ENCODE measurements around the gene COIL.

The COIL gene

DNA sequence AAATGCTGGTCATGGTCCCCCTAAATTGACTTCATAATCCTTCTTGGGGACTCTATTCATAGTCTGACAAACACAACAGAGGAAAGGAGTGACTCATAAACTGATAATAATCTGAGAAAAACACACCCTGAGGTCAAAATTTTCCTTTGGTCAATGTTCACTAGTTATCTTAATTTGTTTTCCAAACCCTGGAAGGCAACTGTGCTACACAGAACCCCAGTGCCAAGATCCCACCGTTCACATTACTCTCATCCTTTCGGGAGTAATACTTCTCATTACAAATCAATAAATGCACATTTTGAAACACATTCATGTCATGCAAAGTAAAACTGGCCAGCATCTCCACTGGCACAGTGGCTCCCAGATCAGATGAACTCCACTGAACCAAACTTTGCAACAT, 23.2 kb downstream of the COIL start:
- in situ Hi-C loops (cut with MboI; ENCODE audit: low sequenced_read_pairs): no loop called here

DNA sequence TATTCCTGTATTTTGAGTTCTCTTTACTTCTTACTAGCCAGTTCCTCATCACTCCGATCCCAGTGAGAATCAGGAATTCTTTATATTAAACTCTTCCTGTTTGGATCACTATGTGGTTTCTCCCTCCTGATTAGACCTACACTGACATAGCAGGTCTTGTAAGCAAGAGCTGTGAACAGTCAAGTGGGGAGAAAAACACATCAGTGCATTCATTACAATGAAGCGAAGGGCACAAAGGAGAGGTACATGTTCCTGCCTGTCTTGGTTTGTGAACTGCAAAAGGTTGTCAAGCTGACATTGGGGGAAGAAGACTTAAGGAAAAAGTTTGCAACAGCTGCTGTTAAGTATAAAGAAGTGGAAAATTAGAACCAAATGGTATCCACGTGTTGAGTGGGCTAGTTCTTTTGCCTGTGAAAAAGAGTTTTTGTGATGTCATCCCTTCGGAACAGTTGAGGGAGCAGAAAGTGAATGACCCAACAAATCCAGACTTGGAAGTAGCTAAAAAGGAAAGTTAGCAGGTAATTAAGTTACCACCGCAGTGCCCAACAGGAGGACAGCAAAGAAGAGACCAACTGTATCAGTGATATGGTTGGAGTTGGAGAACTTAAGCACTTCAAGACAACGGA, 24.0 kb downstream of the COIL start:
- in situ Hi-C loops (cut with MboI; ENCODE audit: low sequenced_read_pairs): no loop called here

DNA sequence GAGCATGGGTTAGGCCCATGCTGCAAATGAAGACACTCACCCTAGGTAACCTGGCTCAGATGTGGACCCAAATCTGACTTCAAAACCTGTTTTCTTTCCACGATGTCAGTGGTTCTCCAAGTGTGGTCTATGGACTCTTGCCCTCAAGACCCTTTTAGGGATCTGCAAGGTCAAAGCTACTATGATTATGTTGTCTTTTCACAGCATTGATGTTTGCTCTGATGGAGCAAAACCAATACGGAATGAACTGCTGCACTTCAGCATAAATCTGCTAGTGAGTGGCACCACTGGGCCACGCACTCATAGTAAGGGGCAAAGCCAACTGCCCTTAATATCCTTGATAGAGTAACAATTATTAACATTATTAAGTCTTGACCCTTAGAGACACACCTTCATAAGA, 25.4 kb downstream of the COIL start:
- in situ Hi-C loops (cut with MboI; ENCODE audit: low sequenced_read_pairs): no loop called here

DNA sequence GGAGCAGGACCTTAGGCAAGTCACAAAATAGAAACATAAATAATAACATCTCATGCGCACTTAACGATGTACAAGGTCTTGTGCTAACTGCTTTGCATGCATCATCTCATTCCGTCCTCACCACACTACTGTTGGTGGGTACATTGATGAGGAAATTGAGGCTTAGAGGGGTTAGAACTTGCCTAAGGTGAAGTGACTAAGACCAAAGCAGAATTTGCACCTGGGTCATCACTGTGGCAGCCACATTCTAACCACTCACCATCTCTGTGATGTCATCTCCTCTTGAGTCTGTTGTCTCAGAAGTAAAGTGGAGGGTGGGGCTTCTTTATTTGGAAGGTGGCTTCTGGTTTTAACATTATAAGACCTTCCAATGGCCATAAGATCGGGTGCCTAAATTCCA, 26.6 kb downstream of the COIL start:
- in situ Hi-C loops (cut with MboI; ENCODE audit: low sequenced_read_pairs): no loop called here

DNA sequence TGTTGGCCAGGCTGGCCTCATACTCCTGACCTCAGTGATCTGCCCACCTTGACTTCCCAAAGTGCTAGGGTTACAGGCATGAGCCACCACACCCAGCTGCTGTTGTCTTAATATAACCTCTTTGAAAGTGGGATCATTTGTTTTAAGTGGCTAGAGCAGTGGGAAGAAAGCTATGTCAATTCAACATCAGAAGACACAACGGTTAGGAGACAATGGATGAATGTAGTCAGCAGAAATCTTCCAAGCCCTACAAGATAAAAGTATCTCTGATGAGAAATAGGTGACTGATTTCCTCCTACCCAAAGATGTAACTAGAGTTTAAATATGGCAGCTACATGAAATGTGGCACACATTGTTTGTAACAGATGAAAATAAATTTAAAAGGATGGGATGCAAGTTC, 27.0 kb downstream of the COIL start:
- in situ Hi-C loops (cut with MboI; ENCODE audit: low sequenced_read_pairs): no loop called here

DNA sequence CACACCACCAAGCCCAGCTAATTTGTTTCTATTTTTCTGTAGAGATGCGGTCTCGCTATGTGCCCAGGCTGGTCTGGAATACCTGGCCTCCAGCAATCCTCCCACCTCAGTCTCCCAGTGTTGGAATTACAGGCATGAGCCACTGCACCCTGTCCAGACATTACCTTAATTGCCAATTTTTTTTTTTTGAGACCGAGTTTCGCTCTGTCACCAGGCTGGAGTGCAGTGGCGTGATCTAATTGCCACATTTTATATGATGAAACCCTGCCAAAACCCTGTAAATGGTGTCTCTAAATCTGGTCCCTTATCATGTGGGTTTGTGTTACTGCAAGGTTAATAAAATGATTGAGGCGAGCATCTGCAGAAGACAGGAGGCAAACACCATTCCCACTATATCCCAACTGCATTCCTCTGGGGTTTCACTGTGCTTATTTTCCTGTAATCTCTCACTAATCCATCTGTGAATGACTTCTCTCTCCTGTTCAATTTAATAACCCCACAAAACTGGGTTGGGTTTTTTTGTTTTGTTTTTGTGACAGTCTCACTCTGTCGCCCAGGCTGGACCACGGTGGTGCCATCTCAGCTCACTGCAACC, 27.6 kb downstream of the COIL start:
- in situ Hi-C loops (cut with MboI; ENCODE audit: low sequenced_read_pairs): no loop called here

DNA sequence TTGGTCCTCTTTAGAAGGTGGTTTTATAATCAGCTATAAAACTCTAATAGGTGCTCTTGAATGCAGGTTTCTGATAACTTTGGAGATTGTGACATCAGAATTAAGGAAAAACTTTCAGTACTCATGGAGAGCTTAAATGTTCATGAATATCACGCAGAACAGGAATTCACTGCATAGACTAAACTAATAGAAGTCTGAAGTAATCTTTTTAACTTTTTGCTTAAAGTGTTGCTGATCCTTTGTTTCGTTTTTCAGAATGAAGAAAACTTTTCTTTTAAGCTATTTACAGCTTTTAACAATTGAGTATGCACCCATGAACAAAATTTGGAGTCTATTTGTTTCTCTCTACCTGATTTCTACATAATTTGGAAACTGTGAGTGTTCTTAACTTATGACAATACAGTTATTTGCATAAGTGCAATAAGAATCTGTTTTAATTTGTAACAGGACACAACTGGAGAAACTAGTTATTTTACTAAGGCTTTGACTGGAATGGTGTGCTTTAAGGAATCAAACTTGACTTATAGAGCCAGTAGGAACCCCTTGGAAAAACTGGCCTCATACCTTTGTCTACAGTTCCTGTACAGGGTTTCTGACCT, 30.0 kb downstream of the COIL start:
- in situ Hi-C loops (cut with MboI; ENCODE audit: low sequenced_read_pairs): no loop called here

DNA sequence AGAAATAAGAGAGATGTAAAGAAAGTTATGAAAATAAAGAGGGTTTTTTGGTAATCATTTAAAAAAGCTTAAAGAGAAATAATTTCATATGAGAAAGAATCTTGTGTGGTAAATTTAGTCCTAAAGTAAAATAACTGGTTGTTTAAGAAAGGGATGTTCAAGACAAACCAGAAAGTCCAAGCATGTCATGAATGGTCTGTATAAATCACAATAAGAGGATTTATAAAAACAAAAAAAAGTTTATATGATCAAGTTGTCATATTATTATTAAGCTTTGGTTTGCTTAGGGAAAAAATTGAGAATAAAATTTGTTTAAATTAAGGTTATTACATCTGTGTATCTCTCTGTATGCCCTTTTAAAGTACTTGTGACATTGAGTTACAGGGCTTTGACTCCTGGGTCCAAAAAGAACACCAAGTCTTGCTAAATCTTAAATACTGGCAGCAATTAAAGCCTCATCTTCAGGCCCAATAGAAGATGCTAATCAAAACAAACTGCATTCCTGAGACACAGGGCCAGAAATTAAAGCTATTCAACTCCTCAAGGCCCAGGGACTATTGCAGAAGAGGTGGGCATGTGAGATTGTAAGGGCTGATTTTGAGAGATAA, 31.4 kb downstream of the COIL start:
- in situ Hi-C loops (cut with MboI; ENCODE audit: low sequenced_read_pairs): no loop called here

DNA sequence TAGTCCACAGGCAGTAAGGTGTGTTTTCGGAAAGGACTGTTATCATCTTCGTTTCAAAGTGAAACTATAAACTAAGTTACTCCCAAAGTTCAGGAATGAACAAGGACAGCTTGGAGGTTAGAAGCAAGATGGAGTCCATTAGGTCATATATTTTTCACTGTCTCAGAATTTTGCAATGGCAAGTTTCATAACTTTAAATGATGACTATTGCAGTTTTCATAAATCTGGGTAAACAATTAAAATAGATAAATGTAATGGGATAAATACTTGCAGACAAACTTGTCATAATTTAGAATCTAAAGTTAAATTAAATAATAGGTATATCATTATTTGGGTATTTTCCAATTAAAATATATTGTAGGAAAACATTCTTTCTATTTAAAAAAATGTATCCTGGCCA, 32.3 kb downstream of the COIL start:
- in situ Hi-C loops (cut with MboI; ENCODE audit: low sequenced_read_pairs): no loop called here

DNA sequence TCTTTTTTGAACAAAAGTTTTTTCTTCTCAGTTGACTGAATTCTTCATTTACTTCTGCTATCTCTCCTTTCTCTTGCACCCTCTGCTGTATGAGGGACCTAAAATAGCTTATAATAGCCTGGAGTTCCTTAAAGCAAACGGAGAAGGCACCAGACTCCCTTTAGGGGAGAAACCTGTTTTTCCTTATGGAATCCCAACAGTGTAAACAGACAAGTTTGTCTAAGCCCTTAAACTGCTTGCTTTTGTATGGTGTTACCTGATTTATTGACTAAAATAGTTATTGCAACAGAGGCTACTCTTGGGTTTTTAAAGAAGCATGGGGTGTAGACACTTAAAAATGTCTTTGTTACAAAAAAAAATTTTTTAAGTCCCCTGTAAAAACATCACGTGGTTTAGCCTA, 34.1 kb downstream of the COIL start:
- in situ Hi-C loops (cut with MboI; ENCODE audit: low sequenced_read_pairs): no loop called here

DNA sequence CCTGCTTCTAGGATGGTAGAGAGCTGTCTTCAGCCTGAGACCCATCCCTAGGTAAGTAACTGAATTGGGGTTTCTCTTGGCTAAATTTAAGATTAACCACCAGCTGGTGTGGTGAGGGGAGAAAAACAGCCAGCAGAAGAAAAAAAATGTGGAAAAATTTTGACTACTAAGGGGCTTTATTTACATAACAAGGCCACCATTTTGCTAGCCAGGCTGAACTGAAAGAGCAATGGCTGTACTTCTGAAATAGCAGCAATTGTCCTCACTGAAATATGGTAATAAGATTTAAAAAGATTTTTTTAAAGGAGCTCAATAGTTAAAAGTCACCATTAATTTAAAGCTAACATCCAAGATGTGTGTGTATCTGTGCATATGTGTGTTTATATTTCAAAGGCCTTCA, 34.6 kb downstream of the COIL start:
- in situ Hi-C loops (cut with MboI; ENCODE audit: low sequenced_read_pairs): no loop called here

DNA sequence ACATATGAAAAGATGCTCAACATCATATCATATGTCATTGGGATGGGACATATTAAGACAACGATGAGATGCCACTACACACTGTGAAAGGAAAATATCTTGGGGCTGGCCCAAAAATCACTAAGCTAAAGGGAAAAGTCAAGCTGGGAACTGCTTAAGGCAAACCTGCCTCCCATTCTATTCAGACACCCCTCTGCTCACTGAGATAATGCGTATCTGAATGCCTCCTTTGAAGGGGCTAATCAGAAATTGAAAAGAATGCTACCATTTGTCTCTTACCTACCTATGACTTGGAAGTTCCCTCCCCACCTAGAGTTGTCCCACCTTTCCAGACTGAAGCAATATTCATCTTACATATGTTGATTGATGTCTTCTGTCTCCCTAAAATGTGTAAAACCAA, 35.8 kb downstream of the COIL start:
- in situ Hi-C loops (cut with MboI; ENCODE audit: low sequenced_read_pairs): no loop called here

DNA sequence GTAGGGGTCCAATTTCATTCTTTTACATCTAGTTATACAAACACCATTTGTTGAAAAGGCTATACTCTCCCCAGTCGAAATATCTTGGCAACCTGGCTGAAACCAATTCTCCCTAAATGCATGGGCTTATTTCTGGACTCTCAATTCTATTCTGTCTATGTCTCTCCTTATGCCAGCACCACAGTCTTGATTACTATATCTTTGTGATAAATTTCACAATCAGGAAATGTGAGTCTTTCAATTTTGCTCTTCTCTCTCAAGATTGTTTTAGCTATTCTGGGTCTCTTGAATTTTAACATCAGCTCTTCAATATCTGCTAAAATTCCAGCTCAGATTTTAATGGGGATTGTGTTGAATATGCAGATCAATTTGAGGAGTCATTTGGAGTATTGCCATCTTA, 41.1 kb downstream of the COIL start:
- in situ Hi-C loops (cut with MboI; ENCODE audit: low sequenced_read_pairs): no loop called here

DNA sequence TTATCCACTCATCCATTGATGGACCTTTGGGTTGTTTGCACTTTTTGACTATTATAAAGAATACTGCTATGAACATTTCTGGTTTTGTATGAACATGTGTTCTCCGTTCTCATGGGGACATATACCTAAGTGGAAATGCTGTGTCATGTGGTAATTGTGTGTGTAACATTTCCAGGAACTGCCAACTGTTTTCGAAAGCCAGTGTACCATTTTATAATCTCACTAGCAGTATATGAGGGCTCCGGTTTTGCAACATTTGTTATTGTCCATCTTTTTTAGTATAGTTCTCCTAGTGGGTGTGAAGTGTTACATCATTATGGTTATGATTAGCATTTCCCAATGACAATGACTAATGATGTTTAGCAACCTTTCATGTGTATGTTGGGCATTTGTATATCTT, 41.9 kb downstream of the COIL start:
- in situ Hi-C loops (cut with MboI; ENCODE audit: low sequenced_read_pairs): no loop called here

DNA sequence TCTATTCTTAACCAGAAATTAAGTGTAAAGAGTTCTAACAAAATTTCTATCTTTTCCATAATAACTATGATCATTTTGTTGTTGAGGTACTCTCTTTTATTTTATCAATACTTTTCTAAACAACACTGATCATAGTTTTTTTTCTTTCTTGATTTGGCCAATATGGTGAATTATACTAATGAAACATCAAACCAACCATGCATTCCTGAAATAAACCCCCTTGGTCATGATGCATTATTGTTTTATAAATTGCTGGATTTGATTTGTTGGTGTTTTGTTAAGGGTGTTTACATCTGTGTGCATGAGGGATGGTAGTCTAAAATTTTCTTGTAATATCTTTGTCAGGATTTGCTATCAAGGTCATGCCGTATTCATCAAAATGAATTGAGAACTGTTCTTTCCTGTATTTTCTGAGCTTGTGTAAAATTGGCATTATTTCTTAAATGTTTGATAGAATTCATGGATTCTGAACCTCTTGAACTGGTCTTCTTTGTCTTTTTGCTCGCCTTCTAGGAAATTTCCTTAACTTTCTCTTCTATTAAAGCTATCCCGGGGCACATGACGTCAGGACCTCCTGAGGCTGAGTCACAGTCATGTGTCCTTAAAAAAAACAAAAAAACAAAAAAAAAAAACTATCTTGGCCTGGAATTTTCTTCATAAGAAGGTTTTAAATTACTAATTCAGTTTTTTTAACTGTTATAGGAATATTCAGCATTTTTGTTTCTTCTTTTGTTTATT, 43.1 kb downstream of the COIL start:
- in situ Hi-C loops (cut with MboI; ENCODE audit: low sequenced_read_pairs): no loop called here

DNA sequence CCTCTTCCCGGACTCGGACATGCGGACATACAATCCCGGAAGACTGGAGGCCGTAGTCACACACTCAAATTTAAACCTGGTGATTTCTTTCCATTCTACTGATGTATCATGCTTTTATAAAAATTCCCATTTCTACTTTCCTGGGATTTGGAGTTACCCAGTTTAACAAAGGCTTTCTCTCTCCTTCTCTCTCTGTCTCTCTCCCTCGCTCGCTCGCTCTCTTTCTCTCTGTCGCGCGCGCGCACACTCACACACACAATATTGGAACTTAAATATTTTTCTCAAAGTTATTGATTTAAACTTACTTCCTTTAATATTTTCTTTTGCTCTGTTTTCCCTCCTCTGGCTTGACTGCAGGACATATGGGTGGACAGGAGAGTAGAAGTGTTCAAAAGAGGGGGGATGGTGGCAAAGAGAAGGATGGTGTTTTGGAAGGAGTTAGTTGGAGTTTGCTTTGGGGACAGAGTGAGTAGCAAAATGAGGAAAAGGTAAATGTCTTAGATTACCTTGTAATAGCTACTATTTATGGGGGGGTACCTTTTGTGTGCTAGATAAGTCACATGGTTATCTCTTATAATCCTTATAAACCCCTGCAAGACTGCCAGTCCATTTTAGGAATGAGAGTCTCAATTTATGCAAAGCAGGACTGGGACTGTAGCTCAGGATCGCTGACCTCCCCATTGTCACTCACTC, 46.1 kb downstream of the COIL start:
- in situ Hi-C loops (cut with MboI; ENCODE audit: low sequenced_read_pairs): no loop called here

DNA sequence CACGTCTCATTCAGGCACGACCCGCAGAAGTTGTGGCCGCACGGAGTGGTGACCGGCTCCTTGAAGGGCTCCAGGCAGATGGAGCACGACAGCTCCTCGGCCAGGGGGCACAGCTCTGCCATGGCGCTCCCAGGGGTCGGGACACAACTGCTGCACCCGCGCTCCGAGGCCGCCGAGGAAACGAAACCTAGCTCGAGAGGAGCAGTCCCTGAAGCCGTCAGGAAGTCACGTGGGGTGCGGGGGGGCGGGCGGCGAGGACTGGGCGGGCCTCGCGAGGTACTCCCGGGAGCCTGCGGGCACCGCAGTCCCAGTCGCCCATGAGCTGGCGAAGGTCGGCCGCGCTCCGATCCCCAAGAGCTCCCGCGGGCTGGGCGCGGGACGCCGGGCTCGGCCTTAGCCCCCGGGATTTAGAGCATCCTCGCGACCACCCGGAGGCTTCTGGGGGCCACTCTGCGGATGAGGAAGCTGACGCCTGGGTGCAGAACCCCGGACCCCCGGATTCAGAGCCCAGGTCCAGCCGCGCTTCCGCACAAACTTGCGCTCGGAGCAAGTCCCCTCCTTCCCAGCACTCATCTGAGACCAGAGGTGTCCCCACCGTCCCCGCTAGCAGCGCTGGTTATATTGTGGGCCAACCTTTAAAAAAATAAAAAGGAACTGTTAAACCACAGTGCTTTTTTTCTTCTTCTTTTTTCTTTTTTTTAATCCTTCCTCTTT, 46.8 kb downstream of the COIL start, which contains the start of gene TRIM25:
Gene TRIM25 (minus strand): TSS at position 183 of the 714 bp plus-strand sequence. CDS start 61 bp downstream, at position 122.
- in situ Hi-C loops (cut with MboI; ENCODE audit: low sequenced_read_pairs): no loop called here

DNA sequence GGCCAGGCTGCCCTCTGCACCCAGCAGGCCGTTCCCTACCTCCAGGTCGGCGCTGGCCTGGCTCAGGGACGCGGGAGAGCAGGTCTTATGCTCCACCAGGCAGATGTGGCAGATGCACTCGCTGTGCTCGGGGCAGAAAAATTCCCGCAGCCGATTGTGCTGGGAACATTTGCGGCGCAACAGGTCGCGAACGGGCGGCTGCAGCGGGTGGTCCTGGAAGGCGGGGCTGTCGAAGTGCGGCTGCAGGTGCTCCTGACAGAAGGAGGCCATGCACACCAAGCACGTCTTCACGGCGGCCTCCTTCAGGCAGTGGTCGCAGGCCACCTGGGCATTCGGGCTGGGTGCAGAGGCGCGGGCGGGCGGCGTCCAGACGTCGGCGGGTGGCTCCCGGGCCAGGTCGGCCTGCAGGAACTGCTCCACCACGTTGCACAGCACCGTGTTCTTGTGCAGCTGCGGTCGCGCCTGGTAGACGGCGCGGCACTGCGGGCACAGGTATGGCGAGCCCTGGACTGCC, 47.4 kb downstream of the COIL start:
- in situ Hi-C loops (cut with MboI; ENCODE audit: low sequenced_read_pairs): no loop called here

DNA sequence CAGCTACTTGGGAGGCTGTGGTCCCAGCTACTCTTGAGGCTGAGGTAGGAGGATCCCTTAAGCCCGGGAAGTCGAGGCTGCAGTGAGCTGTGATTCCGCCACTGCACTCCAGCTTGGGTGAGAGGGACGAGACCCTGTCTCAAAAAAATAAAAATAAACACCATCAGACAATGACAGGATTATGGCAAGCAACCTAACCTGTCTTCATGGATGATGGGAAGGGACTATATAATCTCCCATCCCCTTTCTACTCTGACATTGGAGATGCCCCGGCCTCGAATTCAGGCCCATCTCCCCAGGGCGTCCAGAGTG, 47.9 kb downstream of the COIL start:
- in situ Hi-C loops (cut with MboI; ENCODE audit: low sequenced_read_pairs): no loop called here
